HG03095 (cell line): Measurements from ENCODE around the gene MYRF.

Experiments used
- ATAC-seq: cut with Tn5 transposase; IDR thresholded peaks from one replicate; pipeline ENCODE4 v1.9.1; 2021; ENCODE audit warnings: moderate library complexity; ENCODE audit not compliant: unreplicated experiment

Gene MYRF

GRCh38 chr11:61837411-61838005, 85.1 kb downstream of the MYRF start:
- no peak for ATAC-seq
